ENCODE data around the gene HAGHL.

Gene HAGHL

GRCh38 chr16:776824-777223 lies 49.9 kb downstream of the HAGHL start:
- DNase-seq: no peak

DNA sequence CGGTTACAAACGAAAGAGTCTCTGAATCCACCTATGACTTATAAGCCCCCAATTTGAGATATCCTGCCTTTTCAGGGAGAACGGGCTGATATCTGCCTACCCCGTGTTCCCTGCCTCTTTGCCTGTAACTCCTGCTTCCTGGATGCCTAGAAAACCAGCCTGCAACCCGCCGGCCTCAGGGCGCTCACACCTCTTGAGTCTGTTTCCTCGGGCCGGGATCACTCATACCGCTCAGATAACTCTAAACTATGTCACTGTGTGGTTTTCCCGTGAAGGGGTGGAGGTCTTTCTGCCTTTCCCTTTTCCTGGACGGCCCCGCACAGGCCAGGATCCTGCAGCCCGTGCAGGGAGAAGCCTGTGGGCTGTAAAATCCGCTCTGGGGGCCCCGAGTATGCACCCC lies 50.9 kb downstream of the HAGHL start:
- no peak for DNase-seq

DNA sequence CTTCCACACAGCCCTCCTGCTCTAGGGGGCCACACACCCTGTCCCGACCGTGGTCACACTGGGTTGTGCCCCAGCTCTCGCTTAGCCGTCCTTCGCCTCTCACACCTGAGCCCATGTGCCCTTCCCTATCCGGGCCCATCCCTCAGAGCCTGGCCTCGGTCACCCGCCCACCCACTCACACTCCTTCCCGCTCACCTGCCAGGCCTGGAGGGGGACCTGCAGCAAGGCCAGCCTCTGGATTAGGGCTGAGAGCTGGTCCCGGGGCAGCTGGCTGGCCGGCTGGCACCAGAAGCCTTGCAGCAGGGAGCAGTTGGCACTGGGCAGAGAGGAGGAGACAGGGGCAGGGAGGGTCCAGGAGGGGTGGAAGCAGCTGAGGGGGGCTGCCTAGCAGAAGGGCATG lies 51.5 kb downstream of the HAGHL start:
- DNase-seq: no peak

GRCh38 chr16:778909-779527 lies 52.1 kb downstream of the HAGHL start:
- DNase-seq: no peak
